HG03159 (cell line): ENCODE data around the gene ISG20L2.

ENCODE experiments used
- ATAC-seq: cut with Tn5 transposase; IDR thresholded peaks from one replicate; pipeline ENCODE4 v1.9.1; 2021; ENCODE audit warnings: mild to moderate bottlenecking, moderate library complexity; ENCODE audit not compliant: unreplicated experiment

Gene ISG20L2

GRCh38 chr1:156755527-156755950, 27.0 kb upstream of the ISG20L2 start:
- ATAC-seq: no peak

GRCh38 chr1:156754219-156754618, 25.7 kb upstream of the ISG20L2 start:
- no peak for ATAC-seq

GRCh38 chr1:156752843-156753482, 24.4 kb upstream of the ISG20L2 start:
- no peak for ATAC-seq

GRCh38 chr1:156751757-156752481, 23.4 kb upstream of the ISG20L2 start:
- peak; percentile 63 for ATAC-seq

- no peak for ATAC-seq
Observed at GRCh38 chr1:156751451-156751756, 22.8 kb upstream of the ISG20L2 start, which contains the start of gene HDGF. HDGF (minus strand) TSS chr1:156751675; CDS start chr1:156751429, 246 bp downstream.

GRCh38 chr1:156750711-156751450, 22.3 kb upstream of the ISG20L2 start:
- ATAC-seq: peak; percentile 26

- ATAC-seq: no peak
Observed at GRCh38 chr1:156750191-156750672, 21.7 kb upstream of the ISG20L2 start.

GRCh38 chr1:156749419-156750118, 21.0 kb upstream of the ISG20L2 start:
- no peak for ATAC-seq

GRCh38 chr1:156748670-156749418, 20.3 kb upstream of the ISG20L2 start:
- ATAC-seq: no peak

GRCh38 chr1:156747742-156748669, 19.4 kb upstream of the ISG20L2 start:
- no peak for ATAC-seq

- ATAC-seq: no peak
Observed at GRCh38 chr1:156746728-156747631, 18.4 kb upstream of the ISG20L2 start.

- ATAC-seq: no peak
Observed at GRCh38 chr1:156746406-156746727, 17.8 kb upstream of the ISG20L2 start.

- ATAC-seq: no peak
Observed at GRCh38 chr1:156745881-156746280, 17.3 kb upstream of the ISG20L2 start.

- no peak for ATAC-seq
Observed at GRCh38 chr1:156744786-156745419, 16.3 kb upstream of the ISG20L2 start.

- no peak for ATAC-seq
Observed at GRCh38 chr1:156744344-156744743, 15.8 kb upstream of the ISG20L2 start.

GRCh38 chr1:156743367-156744302, 15.1 kb upstream of the ISG20L2 start:
- no peak for ATAC-seq

GRCh38 chr1:156742801-156743200, 14.2 kb upstream of the ISG20L2 start:
- ATAC-seq: no peak
